Activated gamma-delta T cell treated with anti-CD3 and anti-CD28 coated beads, Interleukin-2, amount 50 U/mL, for 16 hours (primary cell): Measurements from ENCODE around the gene CROT.

Source experiments
- DNase-seq: peaks from one replicate; pipeline ENCODE4 v3.0.0-alpha.2; 2020; ENCODE audit warnings: low read depth

Gene CROT

GRCh38 chr7:87342231-87342630 lies 3.2 kb upstream of the CROT start:
- no peak for DNase-seq

GRCh38 chr7:87344446-87344845 lies 1.0 kb upstream of the CROT start:
- DNase-seq, result no peak

DNA sequence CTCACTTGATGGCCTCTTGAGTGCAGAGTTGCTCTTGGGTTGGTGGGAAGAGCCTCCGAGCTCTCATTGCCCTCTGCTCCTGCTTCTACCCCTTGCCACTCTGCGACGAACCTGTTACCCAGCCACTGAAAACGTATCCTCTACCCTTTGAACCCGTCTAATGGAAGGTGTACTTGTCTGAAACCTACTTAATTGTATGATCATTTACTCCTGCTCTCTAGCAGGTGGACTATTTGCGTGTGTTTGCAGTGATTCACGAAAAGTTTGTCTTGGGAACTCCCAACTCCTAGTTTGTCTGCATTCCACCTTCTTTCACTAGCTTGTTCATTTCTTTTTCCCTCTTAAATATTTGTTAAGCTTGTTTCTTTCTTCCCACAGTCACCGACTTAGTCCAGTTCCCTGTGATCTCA lies 503 bp downstream of the CROT start:
- no peak for DNase-seq

DNA sequence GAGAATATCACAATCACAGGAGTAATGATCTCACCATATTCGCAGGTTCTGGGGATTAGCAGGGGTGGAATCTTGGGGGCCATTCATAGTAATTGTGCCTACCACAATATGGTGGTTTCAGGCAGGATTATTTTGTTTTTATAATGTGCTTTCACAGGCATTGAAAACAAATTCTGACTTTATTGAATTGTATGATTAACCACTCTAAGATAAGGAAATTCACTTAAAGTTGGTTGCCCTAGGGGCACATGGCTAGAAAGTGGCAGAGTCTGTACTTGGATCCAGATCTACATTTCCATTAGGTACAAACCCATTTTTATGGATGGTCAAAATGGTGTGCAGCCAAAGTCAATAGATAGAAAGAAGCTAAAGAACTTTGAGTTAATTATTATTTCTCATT lies 1.7 kb downstream of the CROT start:
- DNase-seq, result no peak

DNA sequence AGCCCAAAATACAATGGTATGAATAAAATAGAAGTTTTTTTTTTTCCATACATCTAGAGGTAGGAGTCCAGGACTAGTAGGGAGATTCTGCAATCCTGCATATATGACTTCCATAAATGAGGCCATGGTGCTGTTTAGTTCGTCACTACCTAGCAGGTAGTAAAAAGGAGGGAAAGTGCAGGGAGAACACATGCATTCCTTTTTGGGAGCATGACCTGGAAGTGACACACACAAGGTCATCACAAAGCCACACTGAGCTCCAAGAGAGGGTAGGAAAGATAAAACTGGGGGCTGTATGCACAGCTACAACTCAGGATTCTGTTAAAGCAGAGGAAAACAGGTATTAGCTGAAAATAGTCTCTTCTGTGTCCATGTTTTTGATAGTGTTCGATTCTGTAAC lies 2.2 kb downstream of the CROT start:
- no peak for DNase-seq

- no peak for DNase-seq
These were observed 9.3 kb downstream of the CROT start for GRCh38 chr7:87354749-87355148.

- no peak for DNase-seq
These were observed 11.0 kb downstream of the CROT start for GRCh38 chr7:87356448-87356847.

GRCh38 chr7:87359366-87359765 lies 13.9 kb downstream of the CROT start:
- DNase-seq, result no peak

GRCh38 chr7:87361320-87361719 lies 15.9 kb downstream of the CROT start:
- DNase-seq, result no peak

- no peak for DNase-seq
These were observed 17.9 kb downstream of the CROT start for GRCh38 chr7:87363342-87363741.

- DNase-seq, result no peak
These were observed 18.8 kb downstream of the CROT start for GRCh38 chr7:87364246-87364645.

- DNase-seq, result no peak
These were observed 23.8 kb downstream of the CROT start for GRCh38 chr7:87369216-87369615.

GRCh38 chr7:87370660-87371180 lies 25.3 kb downstream of the CROT start:
- DNase-seq, result no peak

GRCh38 chr7:87375662-87376435 lies 30.4 kb downstream of the CROT start:
- no peak for DNase-seq

- no peak for DNase-seq
These were observed 35.4 kb downstream of the CROT start for GRCh38 chr7:87380905-87381304.

- DNase-seq, result no peak
These were observed 45.7 kb downstream of the CROT start for GRCh38 chr7:87391020-87391701.

DNA sequence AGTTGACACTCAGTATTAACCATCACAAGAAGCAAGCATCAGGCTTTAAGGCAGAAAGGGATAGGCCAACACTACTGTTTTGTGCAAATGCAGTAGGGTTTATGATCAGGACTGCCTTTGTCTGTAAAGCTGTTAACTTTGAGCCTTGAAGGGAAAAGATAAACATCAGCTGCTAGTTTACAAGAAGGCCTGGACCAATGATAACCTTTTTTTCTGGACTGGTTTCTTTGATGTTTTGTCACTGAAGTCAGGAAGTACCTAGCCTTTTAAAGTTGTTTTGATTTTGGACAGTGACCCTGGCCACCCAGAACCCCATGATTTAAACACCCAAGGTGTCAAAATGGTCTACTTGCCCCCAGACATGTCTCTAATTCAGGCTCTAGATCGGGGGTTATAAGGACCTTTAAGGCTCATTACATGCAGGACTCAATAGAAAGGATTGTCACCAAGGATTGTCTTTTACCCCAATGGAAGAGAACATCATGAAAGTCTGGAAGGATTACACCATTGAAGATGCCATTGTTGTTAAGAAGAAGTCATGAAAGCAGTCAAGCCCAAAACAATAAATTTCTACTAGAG lies 50.1 kb downstream of the CROT start:
- no peak for DNase-seq

DNA sequence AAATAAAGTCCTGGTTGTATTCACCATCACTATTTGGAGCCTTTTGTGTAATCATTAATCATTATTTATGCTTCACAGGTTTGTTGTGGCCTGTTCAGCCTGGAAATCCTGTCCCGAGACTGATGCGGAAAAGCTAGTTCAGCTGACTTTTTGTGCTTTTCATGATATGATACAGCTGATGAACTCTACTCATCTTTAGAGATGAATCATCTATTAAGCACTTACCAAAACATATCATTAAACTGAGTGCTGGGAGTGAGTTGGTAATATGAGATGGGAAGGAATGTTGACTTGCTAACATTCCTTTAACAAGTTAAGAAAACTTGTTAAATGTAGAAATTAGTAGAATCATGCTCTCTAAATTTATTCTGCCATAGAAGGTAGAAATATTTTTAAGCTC lies 53.0 kb downstream of the CROT start:
- DNase-seq, result no peak

DNA sequence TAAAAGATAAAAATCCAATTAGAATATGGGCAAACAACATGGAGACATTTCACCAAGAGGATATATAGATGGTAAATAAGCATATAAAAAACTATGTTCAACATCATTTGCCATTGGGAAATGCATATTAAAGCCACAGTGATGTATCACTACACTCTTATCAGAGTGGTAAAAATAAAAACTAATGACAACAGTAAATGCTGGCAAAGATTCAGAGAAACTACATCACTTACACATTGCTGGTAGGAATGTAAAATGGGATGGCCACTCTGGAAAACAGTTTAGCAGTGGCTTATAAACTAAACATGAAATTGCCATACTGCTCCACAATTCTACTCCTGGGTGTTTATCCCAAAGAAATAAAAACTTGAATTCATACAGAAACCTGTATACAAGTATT lies 59.2 kb downstream of the CROT start:
- no peak for DNase-seq

DNA sequence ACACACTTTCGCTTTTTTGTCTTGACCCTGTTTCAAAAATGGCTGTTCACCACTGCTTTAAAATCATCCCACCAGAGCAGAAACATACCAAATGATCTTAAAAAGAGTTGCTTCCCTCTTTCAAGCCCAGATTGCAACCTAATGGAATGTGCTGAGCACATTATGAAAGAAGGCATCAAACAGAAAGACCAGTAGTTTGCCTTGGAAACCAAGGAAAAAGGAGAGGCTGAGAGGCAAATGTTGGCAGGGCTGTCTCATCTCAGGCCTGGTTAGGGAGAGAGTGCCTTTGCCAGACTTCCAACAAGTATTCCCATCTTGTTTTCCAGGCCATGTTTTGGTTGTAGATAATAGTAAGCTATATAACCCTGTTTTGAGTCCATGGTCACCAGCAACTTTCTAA lies 65.7 kb downstream of the CROT start:
- DNase-seq, result no peak

- no peak for DNase-seq
These were observed 67.6 kb downstream of the CROT start for GRCh38 chr7:87413029-87413428.

DNA sequence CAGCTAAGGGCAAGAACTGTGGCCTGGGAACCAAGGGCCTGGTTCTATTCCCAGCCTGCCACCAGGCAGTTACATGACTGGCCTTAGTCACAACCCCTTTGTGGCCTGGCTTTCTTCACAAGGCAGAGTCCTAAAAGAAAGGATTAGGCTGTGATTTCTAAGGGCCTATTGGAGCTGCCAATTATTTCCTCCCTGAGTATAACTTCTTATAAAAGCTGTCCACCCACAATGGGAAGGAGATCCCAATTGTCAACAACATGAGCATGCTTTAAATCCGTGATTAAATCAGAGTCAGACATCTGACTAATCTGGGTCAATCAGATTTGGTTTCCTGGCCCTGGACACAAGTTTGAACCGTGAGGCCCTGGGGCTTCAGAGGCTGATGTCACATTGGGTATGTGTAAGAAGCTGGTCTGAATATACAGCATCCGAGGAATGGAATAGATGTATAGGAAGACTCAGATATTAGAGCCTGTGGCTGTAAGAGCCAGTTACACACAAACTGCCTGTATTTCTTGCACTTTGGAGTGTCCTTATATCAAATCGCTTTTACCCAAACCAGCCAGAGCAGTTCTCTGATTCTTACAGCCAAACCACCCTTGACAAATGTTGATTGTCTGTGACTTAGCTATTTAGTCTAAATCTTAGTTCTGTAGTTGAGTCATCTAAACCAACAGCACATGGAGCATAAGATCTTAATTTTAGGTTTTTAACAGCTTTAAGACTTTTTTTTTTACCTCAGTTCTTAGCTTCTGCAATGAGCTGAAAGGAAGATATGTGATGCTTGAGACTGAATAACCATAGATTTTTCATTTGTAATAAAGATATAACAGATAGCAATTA lies 68.7 kb downstream of the CROT start:
- no peak for DNase-seq
